GM12878 (cell line): Measurements from ENCODE around the gene GDA.

Experiments
- BHLHE40 ChIP-seq, 2 experiments: fragments of 450-650 bp in 1 of 2; IDR thresholded peaks; 2 replicates each; pipeline ENCODE4 v1.6.1; 2011 to 2017; ENCODE audit warnings: low read depth in 2 of 2, borderline replicate concordance in 1 of 2, improper control_type of control experiment in 1 of 2, low read length in 1 of 2, mild to moderate bottlenecking in 1 of 2
- CREB1 ChIP-seq: IDR thresholded peaks from 2 replicates; pipeline ENCODE4 v1.6.1; 2012; ENCODE audit warnings: low read depth, mild to moderate bottlenecking, inconsistent platforms
- CTCF ChIP-seq, 3 experiments: IDR thresholded peaks in 2 of 3; conservative IDR thresholded peaks in 1 of 3; 2 replicates each; pipeline ENCODE4 v1.5.1; 2011; ENCODE audit warnings: low read depth in 3 of 3, low read length in 3 of 3, mild to moderate bottlenecking in 3 of 3, control low read depth in 2 of 3, moderate library complexity in 2 of 3, inconsistent platforms in 1 of 3, mixed read lengths in 1 of 3; ENCODE audit not compliant: control insufficient read depth in 2 of 3, insufficient read depth in 1 of 3; ENCODE audit errors: extremely low read depth in 1 of 3
- EGR1 ChIP-seq, 2 experiments: IDR thresholded peaks; 1 replicate in 1 of 2; 2 replicates in 1 of 2; pipeline ENCODE4 v1.6.1; 2011 to 2012; ENCODE audit warnings: low read depth in 2 of 2, low read length in 2 of 2, borderline replicate concordance in 1 of 2, mild to moderate bottlenecking in 1 of 2, moderate library complexity in 1 of 2
- EZH2 ChIP-seq: IDR thresholded peaks from 2 replicates; pipeline ENCODE4 v1.6.1; 2012; ENCODE audit warnings: low read depth, mild to moderate bottlenecking, control low read depth, inconsistent platforms, low read length, borderline replicate concordance; ENCODE audit not compliant: control insufficient read depth
- GATAD2B ChIP-seq: fragments of 450-650 bp; conservative IDR thresholded peaks from 2 replicates; pipeline ENCODE4 v1.6.1; 2017; ENCODE audit warnings: low read depth, mild to moderate bottlenecking, moderate library complexity
- PAX8 ChIP-seq: fragments of 450-650 bp; IDR thresholded peaks from 2 replicates; pipeline ENCODE4 v1.6.1; 2017; ENCODE audit warnings: mild to moderate bottlenecking, moderate library complexity
- POLR2A ChIP-seq: IDR thresholded peaks from 2 replicates; pipeline ENCODE4 v1.6.1; 2011; ENCODE audit warnings: low read depth, mild to moderate bottlenecking, low read length
- RFX5 ChIP-seq: IDR thresholded peaks from 2 replicates; pipeline ENCODE4 v1.6.1; 2011; ENCODE audit warnings: low read depth, low read length, improper control_type of control experiment
- ZNF622 ChIP-seq: fragments of 450-650 bp; IDR thresholded peaks from 2 replicates; pipeline ENCODE4 v1.6.1; 2017; ENCODE audit warnings: mild to moderate bottlenecking, inconsistent platforms
- TF ChIP-seq, protein P1 (sequence below): fragments of 450-650 bp; IDR thresholded peaks from 2 replicates; pipeline ENCODE4 v1.6.1; 2017; ENCODE audit warnings: antibody characterized with exemption, mild to moderate bottlenecking, moderate library complexity
- TF ChIP-seq, protein P2 (sequence below): IDR thresholded peaks from 2 replicates; pipeline ENCODE4 v1.6.1; 2012; ENCODE audit warnings: mild to moderate bottlenecking, low read depth, low read length

GRCh38 chr9:72278959-72279358, 129.7 kb downstream of the GDA start:
- TF ChIP-seq, protein P1, sequence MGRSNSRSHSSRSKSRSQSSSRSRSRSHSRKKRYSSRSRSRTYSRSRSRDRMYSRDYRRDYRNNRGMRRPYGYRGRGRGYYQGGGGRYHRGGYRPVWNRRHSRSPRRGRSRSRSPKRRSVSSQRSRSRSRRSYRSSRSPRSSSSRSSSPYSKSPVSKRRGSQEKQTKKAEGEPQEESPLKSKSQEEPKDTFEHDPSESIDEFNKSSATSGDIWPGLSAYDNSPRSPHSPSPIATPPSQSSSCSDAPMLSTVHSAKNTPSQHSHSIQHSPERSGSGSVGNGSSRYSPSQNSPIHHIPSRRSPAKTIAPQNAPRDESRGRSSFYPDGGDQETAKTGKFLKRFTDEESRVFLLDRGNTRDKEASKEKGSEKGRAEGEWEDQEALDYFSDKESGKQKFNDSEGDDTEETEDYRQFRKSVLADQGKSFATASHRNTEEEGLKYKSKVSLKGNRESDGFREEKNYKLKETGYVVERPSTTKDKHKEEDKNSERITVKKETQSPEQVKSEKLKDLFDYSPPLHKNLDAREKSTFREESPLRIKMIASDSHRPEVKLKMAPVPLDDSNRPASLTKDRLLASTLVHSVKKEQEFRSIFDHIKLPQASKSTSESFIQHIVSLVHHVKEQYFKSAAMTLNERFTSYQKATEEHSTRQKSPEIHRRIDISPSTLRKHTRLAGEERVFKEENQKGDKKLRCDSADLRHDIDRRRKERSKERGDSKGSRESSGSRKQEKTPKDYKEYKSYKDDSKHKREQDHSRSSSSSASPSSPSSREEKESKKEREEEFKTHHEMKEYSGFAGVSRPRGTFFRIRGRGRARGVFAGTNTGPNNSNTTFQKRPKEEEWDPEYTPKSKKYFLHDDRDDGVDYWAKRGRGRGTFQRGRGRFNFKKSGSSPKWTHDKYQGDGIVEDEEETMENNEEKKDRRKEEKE: no peak
- TF ChIP-seq CTCF (IDR thresholded peaks at IDR 0.05 in 2 of 3, conservative IDR thresholded peaks at IDR 0.05 in 1 of 3; ENCODE audit: control insufficient read depth in 2 of 3, extremely low read depth in 1 of 3, insufficient read depth in 1 of 3, low read depth in 3 of 3, low read length in 3 of 3) (no peak), PAX8 (no peak), CREB1 (no peak), GATAD2B (no peak), EZH2 (no peak), EGR1 (IDR thresholded peaks at IDR 0.05; ENCODE audit: borderline replicate concordance in 1 of 2, low read depth in 2 of 2, low read length in 2 of 2) (no peak), BHLHE40 (IDR thresholded peaks at IDR 0.05; ENCODE audit: borderline replicate concordance in 1 of 2, low read depth in 2 of 2, low read length in 1 of 2) (no peak), RFX5 (no peak), POLR2A (no peak), ZNF622 (no peak)
- TF ChIP-seq, protein P2, sequence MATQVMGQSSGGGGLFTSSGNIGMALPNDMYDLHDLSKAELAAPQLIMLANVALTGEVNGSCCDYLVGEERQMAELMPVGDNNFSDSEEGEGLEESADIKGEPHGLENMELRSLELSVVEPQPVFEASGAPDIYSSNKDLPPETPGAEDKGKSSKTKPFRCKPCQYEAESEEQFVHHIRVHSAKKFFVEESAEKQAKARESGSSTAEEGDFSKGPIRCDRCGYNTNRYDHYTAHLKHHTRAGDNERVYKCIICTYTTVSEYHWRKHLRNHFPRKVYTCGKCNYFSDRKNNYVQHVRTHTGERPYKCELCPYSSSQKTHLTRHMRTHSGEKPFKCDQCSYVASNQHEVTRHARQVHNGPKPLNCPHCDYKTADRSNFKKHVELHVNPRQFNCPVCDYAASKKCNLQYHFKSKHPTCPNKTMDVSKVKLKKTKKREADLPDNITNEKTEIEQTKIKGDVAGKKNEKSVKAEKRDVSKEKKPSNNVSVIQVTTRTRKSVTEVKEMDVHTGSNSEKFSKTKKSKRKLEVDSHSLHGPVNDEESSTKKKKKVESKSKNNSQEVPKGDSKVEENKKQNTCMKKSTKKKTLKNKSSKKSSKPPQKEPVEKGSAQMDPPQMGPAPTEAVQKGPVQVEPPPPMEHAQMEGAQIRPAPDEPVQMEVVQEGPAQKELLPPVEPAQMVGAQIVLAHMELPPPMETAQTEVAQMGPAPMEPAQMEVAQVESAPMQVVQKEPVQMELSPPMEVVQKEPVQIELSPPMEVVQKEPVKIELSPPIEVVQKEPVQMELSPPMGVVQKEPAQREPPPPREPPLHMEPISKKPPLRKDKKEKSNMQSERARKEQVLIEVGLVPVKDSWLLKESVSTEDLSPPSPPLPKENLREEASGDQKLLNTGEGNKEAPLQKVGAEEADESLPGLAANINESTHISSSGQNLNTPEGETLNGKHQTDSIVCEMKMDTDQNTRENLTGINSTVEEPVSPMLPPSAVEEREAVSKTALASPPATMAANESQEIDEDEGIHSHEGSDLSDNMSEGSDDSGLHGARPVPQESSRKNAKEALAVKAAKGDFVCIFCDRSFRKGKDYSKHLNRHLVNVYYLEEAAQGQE: no peak
